Activated CD4-positive, CD25-positive, alpha-beta regulatory T cell treated with anti-CD3 and anti-CD28 coated beads, Interleukin-2, amount 50 U/mL, for 16 hours (primary cell): ENCODE data around the gene LLGL2.
A peak's percentile ranks its signal among the peaks of the same experiment; 100 is the strongest.
"Not testable (repeated sequence)": the region's sequence is repeated elsewhere in the genome, so short reads cannot be mapped to it uniquely, and the experiment has no call there.

Experiments used
- DNase-seq: peaks from one replicate; pipeline ENCODE4 v3.0.0-alpha.2; 2020; ENCODE audit warnings: low read depth, low spot score

LLGL2 gene

DNA sequence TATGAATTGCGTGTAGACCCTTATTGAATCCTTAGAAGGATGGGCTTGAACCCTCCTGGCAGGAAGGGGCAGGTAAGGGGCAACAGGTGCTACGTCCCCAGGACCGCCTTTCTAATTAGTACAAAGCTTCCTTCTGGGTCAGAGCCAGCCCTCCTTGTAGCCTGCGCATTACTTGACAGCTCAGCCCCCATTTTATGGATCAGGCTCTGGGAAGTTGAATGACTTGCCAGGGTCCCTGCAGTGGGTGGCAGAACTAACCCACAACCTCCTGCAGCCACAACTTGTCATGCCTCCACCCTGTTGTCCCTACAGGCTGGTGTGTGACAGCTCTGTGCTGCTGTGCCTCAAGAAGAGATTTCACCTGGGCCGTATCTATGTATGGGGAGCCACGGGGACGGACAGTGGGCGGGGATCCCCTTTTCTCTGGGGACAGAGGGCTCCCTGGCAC, 64.8 kb downstream of the LLGL2 start:
- DNase-seq = no peak

DNA sequence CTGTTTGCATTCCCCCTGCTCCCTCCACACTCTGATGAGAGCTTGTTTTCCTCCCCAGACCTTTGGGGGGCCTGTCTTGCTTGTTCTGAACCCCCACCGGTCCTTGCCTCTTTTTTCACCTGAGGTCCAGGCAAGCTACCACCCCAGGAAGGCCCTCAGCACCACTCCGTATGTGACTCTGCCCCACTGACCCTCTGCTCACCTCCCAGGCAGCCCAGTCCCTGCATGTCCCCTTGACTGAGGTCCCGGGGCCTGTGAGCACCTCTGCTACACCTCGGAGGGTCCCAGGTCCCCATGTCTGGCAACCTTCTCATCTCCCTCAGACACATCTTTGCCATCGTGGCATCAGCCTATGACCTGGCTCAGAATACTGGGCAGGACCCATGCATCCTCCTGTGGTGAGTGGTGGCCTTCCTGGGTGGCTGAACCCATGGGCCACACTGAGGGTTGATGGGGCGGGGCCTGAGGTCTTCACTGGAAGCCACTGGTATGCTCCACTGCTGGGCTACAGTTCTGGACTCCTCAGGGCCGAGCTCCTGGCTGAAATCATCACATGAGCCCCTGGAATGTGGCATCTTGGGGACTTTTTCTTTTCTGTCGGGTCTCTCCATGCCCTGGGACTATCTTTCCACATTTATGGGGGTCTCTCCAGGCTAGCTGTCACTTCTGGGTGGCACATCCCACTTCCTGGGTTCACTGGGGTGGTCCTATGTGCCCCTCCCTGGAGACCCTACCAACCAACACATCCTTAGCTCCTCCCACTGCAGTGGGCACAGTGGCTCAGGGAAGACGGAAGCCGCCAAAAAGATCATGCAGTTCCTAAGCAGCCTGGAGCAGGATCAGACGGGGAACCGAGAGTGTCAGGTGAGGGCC, 65.6 kb downstream of the LLGL2 start:
- DNase-seq = no peak

DNA sequence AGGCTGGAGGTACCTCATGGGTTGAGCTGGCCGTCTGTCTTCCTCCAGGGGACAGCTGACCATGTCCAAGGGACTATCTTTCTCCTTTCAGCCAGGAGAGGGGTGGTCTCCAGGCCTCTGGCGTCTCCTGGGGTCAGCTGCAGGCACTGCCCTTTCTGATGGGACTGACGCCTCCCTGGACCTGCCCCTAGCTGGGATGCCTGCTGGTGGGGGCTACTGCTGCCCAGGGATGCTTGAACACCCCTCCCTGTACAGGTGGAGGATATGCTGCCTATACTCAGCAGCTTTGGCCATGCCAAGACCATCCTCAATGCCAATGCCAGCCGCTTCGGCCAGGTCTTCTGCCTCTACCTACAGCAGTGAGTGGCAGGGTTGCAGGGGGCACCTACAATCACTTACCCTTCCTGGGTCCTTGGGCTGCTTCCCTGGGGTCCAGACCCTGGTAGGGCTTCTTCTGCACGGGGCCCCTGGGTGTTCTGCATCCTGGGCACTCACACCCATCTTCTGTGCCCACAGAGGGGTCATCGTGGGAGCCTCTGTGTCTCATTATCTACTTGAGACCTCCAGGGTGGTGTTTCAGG, 66.3 kb downstream of the LLGL2 start:
- DNase-seq = no peak

DNA sequence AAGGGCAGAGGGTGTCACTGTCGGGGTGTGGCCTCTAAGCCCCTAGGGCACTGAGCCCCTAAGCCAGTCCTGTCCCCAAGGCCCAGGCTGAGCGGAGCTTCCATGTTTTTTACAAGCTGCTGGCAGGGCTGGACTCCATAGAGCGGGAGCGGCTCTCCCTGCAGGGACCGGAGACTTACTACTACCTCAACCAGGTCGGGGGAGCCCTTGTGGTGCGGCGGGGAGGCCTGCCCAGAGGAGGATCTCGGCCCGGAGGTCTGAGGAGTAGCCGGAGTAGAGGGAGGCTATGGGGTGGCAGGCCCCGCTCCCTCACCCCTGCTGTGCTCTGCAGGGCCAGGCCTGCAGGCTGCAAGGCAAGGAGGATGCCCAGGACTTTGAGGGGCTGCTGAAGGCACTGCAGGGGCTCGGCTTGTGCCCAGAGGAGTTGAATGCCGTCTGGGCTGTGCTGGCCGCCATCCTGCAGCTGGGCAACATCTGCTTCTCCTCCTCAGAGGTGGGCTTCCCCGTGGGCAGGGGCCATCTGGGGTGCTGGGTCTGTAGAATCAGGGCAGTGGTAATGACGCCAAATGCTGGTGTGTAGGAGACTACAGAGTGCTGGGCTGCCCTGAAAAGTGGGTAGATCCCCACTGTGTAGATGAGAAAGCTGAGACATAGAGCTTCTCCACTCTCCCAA, 67.0 kb downstream of the LLGL2 start:
- no peak for DNase-seq

DNA sequence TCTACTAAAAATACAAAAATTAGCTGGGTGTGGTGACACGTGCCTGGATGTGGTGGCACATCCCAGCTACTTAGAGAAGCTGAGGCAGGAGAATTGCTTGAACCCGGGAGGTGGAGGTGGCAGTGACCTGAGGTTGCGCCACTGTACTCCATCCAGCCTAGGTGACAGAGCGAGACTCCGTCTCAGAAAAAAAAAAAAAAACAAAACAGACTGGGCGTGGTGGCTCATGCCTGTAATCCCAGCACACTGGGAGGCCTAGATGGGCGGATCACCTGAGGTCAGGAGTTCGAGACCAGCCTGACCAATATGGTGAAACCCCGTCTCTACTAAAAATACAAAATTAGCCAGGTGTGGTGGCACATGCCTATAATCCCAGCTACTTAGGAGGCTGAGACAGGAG, 67.9 kb downstream of the LLGL2 start:
- not testable (repeated sequence) for DNase-seq

DNA sequence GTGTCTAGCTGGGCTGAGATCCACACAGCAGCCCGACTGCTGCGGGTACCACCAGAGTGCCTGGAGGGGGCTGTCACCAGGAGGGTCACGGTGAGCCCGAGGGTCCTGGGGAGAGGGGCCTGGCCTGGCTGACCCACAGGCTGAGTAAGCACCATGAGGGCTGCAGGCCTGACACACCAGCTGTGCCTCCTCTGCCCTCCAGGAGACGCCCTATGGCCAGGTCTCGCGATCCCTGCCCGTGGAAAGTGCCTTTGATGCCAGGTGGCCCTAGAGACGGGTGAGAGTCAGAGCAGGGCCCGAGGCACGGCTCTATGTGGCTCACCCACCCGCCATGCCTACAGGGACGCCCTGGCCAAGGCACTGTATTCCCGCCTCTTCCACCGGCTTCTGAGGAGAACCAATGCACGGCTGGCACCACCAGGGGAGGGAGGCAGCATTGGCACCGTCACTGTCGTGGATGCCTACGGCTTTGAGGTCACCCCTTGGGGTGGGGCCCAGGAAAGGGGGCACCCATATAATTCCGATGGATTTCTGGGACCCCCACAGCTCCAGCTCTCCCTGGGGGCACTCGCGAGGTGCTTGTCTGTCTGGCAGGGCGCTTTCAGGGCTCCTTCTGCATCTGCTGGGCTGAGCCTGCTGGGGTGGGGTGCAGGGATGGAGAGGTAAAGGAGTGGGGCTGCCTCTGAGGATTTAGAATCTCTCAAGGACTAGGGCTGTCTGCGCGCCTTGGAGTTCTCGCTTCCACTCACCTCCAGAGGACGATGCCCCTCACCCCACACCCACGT, 69.2 kb downstream of the LLGL2 start:
- no peak for DNase-seq

DNA sequence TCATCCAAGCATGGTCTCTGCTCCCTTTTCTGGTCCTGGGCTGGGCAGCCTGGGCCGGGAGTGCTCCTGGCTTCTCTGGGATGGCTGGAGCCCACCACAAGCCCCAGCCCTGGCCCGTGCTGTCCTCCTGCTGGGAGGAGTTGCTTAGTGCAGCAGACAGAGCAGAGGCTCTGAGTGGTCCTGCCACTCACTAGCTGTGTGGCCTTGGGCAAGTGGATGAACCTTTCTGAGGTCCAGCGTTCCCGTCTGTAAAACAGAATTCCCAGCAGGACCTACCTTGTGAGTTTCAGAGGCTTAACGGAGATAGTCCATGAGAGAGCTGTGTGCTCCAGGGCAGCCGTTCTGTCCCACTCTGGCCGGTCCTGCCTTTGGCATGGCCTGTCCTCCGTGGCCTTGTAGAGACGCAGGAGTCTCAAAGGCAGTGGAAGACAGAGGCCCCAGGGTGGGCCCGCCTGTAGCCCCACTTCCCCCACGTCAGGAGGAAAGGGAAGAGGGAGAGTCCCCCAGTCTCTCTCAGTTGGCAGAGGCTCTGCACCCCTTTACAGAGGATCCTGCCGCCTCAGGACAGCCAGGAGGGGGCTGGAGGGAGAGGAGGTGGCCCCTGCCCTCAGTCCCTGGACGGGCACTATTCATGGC, 69.9 kb downstream of the LLGL2 start:
- DNase-seq = no peak

DNA sequence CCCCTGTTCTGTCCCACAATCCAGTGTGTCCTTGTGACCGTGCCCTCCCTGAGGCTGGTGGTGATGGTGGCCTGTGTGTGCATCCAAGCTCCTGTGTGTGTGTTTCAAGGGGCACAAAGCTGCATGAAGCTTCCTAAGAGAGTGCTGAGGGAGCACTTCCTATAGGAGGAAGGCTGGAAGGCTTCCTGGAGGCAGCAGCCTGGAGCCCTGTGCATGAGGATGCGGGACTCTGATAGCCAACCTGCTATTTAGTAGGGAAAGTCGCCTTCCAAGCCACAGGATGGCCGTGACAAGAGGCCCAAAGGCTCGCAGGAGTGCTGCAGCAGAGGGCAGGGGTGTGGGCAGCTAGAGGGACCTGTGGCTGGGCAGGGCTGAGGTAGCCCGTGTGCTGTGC, 70.4 kb downstream of the LLGL2 start:
- DNase-seq = no peak

DNA sequence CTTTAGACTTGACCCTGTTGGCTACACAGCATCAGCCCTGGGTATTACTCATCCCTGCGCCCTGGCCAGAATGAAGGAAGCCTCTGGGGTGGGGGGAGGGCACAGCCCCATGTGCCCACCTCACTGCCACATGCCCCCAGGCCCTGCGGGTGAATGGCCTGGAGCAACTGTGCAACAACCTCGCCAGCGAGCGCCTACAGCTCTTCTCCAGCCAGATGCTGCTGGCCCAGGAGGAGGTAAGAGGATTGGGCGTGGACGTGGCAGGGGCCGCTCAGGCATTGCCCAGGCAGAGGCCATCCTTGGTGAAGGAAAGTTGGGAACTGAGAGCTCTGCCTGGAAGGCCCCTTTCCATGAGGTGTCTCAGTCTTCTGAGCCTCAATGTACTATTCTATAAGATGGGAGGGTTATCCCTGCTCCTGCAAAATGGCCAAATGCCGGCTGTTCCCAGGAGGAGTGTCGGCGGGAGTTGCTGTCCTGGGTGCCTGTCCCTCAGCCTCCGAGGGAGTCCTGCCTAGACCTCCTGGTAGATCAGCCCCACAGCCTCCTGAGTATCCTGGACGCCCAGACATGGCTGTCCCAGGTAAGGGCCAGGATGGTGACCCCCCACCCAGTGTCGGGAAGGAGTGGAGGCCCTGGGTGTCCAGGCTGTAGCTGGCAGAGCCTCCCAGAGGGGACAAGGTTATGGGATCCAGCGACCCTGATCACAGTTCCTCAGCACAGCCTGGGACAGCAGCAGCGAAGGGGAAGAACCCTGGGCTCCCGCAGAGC, 71.0 kb downstream of the LLGL2 start:
- DNase-seq = no peak

DNA sequence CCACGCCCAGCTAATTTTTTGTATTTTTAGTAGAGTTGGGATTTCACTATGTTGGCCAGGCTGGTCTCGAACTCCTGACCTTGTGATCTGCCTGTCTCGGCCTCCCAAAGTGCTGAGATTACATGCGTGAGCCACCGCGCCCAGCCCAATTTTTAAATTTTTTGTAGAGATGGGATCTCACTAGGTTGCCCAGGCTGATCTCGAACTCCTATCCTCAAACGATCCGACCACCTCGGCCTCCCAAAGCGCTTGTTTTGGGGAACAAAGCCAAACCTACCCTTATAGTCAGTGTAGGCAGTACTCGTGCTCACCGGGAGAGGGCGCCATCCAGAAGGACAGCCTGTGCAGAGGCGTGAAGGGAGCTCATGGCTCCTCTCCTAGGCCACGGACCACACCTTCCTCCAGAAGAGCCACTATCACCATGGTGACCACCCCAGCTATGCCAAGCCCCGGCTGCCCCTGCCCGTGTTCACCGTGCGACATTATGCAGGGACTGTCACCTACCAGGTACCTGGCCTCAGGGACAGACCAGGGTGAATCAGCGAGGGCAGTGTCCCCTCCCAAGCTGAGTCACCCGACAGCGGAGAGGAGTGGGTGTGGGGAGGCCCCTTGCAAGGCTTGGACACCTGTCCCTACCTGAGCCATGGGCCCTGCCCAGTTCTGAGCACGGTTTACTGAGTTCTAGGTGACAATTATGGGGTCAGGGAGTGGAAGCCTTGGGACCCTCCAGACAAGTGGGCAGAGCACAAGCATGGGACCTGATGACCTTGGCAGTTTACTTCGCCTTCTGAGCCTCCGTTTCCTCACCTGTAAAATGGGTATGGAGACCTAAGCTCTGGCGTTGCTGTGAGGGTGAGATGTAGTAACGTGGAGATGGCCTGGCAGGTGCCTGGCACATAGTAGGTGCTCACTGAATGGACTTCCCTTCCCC, 75.8 kb downstream of the LLGL2 start:
- peak; percentile 22 for DNase-seq

DNA sequence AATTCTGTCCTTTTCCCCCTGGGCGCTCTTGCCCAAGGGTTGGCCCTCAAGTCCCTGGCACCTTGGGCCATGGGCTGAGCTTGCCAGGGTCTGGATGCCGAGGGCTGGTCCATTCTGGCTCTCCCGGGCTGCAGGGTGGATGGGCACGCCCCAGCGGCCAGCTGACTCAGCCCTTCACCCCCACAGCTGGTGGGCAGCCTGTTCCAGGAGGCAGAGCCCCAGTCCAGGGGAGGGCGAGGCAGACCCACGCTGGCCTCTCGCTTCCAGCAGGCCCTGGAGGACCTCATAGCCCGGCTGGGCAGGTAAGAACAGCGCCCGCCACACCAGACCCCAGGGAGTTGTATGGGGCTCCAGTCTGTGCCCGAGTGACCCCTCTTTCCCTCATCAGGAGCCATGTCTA, 77.1 kb downstream of the LLGL2 start:
- DNase-seq = no peak

DNA sequence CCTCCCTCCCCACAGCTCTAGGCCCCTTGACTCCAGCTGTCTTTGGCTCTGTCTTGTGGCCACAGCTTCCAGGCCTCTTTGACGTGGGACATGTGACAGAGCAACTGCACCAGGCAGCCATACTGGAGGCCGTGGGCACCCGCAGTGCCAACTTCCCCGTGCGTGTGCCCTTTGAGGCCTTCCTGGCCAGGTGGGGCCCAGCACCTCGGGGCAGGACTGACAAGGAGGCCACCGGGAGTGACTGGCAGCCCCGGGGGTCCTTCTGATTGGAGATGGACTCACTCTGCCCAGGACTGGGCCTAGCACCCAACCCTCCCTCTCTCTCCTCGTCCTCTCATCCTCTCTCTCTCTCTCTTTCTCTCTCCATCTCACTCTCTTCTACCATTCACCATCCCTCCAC, 77.6 kb downstream of the LLGL2 start:
- no peak for DNase-seq

DNA sequence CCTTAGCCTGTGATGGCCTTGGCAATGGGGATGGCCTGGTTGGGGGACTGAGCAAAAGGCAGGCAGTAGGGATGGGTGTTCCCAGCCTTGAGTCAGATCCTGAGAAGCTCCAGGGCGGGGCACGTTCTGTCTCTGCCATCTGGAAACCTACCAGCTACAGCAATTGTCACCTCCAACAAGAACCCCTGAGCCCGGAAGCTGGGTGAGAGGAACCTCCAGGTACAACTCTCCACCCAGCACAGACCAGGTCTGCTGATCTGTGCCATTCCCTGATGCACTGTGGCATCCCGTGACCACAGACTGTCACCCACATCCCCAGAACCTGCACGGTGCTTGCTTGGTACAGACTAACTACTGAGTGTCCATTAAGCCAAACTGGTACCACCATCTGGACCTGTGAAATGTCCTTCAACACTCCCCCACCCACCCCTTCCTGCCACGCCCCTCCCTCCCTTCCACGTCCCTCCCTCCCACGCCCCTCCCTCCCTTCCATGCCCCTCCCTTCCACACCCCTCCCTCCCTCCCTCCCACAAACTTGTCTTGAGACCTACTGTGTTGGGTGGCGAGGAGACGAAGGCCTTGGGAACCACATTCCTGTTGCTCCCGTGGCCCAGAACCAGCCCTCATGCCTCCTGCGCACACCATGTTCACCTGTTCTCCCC, 78.7 kb downstream of the LLGL2 start:
- no peak for DNase-seq

DNA sequence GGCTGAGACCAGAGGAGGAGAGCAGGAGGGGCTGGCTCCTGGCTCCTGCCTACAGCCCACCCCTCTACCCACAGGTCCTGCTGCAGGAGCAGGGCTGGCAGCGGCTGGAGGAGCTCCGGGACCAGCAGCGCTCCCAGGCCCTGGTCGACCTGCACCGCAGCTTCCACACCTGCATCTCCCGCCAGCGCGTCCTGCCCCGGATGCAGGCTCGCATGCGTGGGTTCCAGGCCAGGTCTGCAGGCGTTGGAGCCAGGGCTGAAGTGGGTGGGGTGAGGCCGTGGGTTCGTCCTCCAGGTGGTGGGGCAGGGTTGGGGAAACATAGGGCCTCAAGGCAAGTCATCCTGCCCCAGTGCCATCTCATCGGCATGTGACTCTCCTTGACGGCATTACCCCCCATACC, 80.3 kb downstream of the LLGL2 start:
- no peak for DNase-seq

DNA sequence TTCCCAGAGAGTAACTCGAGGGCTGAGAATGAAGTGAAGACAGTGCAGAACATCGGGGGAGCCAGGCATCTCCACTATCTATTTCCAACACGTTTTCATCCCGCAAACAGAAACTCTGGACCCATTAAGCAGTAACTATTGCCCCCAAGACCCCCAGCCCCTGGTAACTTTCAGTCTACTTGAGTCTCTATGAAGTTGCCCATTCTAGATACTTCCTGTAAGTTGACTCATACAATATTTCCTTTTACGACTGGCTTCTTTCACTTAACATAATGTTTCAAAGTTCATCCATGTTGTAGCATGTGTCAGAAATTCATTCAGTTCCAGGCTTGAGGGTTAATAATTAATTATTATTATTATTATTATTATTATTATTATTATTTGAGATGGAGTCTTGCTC, 81.6 kb downstream of the LLGL2 start:
- DNase-seq = no peak

DNA sequence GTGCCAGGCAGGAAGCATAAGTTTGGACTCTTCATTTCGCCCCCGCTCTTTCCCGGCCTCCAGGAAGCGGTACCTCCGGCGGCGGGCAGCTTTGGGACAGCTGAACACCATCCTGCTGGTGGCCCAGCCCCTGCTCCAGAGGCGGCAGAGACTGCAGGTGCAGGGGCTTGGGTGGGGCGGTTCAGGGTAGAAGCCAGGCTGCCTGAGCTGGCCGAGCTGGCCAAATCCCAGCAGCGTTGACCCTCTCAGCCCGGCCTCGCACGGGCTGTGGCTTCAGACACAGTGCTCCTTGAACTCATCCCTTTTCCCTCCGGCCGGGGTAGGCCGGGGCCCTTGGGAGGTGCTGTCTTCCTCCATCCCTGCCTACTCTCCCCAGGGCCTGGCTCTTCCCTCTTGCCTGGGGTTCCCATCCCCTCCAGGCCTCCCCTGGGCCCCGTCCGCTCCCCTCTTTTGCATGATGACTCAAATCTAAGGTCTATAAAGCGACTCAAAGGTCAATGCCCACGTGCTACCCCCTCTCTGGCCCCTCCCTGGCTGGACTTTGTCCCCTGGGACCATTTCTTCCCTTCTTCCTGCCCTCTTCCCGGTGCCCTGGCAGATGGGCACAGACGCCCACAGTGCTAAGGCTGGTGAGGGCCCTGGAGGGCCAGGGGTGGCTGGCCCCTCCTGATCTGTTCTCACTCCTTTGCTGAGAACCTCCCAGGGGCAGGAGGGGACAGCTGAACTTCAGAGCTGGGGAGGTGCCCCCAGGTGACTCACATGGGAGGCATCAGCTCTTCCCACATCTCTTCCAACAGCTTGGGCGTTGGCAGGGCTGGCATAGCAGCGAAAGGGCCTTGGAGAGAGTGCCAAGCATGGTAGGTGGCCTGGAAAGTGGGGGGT, 84.8 kb downstream of the LLGL2 start:
- DNase-seq = no peak

DNA sequence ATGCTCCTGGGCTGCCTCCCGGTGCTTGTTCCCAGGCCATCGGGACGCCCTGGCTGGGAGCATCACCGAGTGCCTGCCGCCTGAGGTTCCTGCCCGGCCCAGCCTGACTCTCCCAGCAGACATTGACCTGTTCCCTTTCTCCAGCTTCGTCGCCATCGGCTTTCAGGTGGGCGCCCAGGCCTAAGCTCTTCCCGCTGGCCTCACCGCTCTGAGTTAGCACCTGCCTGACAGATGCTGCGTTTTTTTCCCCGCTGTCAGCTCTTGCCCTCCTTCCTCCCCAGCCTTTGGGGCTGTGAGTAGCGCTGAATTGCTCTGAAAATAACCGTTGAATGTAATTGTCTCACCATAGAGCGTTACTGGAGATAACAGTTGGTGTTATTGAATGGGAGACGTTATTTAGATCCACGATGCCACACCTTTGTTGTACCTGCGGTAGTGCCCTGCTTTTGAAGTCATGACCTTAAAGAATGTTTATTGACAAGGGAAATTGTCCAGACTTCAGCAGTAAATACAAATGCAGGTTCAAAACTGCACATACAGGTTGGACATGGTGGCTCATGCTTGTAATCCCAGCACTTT, 86.4 kb downstream of the LLGL2 start:
- no peak for DNase-seq
